Lung (tissue), 12 donors: ENCODE measurements around the gene RASSF1. TPM values are rescaled to one million over a fixed set of nuclear protein-coding genes. Genes with fewer than 3 reads are reported as not detected.

Experiments used
- ATAC-seq: fragments of 200-7000 bp; cut with Tn5 transposase; one replicate; pipeline ENCODE4 v1.9.1; 2020; ENCODE audit warnings: moderate number of reproducible peaks; ENCODE audit not compliant: insufficient read depth, low FRiP score
- DNase-seq, 3 donors: peaks; one replicate each; pipeline ENCODE4 v3.0.0-alpha.2; 2013 to 2017
- H3K27ac ChIP-seq, 2 donors: one replicate each; pipeline ENCODE4 v1.5.1; 2013; ENCODE audit warnings: mild to moderate bottlenecking in 2 of 2, moderate library complexity in 2 of 2, control low read depth in 1 of 2, inconsistent platforms in 1 of 2, low read depth in 1 of 2, low read length in 1 of 2
- H3K27me3 ChIP-seq, 3 donors: one replicate each; pipeline ENCODE4 v1.5.1; 2013; ENCODE audit warnings: low read length in 2 of 3; ENCODE audit not compliant: control insufficient read depth in 3 of 3, insufficient read depth in 3 of 3
- H3K36me3 ChIP-seq, 4 donors: one replicate each; pipeline ENCODE4 v1.5.1; 2013; ENCODE audit warnings: low read length in 4 of 4, mild to moderate bottlenecking in 1 of 4, moderate library complexity in 1 of 4; ENCODE audit not compliant: control insufficient read depth in 4 of 4, insufficient read depth in 4 of 4
- H3K4me1 ChIP-seq, 5 donors: one replicate each; pipeline ENCODE4 v1.5.1; 2013; ENCODE audit warnings: low read length in 5 of 5, mild to moderate bottlenecking in 2 of 5, moderate library complexity in 1 of 5; ENCODE audit not compliant: control insufficient read depth in 5 of 5, insufficient read depth in 5 of 5
- H3K4me3 ChIP-seq: one replicate; pipeline ENCODE4 v1.5.1; 2013; ENCODE audit warnings: mild to moderate bottlenecking, control low read depth, moderate library complexity
- H3K9ac ChIP-seq, 2 donors: one replicate each; pipeline ENCODE4 v1.5.1; 2013; ENCODE audit warnings: low read length in 2 of 2, control low read depth in 1 of 2; ENCODE audit not compliant: insufficient read depth in 1 of 2
- H3K9me3 ChIP-seq, 4 donors: one replicate each; pipeline ENCODE4 v1.5.1; 2013; ENCODE audit warnings: low read length in 3 of 4, mild to moderate bottlenecking in 1 of 4, moderate library complexity in 1 of 4; ENCODE audit not compliant: control insufficient read depth in 4 of 4, insufficient read depth in 3 of 4
- CTCF ChIP-seq: IDR thresholded peaks from 2 replicates; pipeline ENCODE4 v1.5.1; 2012; ENCODE audit warnings: mild to moderate bottlenecking; ENCODE audit errors: control extremely low read depth, extremely low read depth
- WGBS, 2 donors: extraction: QIAGEN DNeasy Blood & Tissue Kit; methylation state at CpG; one replicate each; pipeline ENCODE4 v1.1.7; 2013; 5-methylcytosine and 5-hydroxymethylcytosine counted together
- polyA plus RNA-seq, 2 donors: library from polyadenylated mRNA; stranded (reverse); fragments of 200-250 nt; gene quantifications; one replicate each; pipeline ENCODE4 v1.2.1, GENCODE V29; 2013
- total RNA-seq, 2 donors: library from RNA; depleted of rRNA in 1 of 2; stranded (reverse); fragments of >200 nt in 1 of 2; gene quantifications; one replicate each; pipeline ENCODE4 v1.2.1, GENCODE V29; 2014 to 2021
- donor health status: control.
- donor health status: control.
- donor health status: Bipolar disorder and iron deficiency.
- donor health status: healthy.
- donor health status: DM: yes; HTN: yes; CAD: no.

The RASSF1 gene
- total and polyA plus RNA-seq, 4 donors: 36.3 to 59.0 (median 42.0) TPM

DNA sequence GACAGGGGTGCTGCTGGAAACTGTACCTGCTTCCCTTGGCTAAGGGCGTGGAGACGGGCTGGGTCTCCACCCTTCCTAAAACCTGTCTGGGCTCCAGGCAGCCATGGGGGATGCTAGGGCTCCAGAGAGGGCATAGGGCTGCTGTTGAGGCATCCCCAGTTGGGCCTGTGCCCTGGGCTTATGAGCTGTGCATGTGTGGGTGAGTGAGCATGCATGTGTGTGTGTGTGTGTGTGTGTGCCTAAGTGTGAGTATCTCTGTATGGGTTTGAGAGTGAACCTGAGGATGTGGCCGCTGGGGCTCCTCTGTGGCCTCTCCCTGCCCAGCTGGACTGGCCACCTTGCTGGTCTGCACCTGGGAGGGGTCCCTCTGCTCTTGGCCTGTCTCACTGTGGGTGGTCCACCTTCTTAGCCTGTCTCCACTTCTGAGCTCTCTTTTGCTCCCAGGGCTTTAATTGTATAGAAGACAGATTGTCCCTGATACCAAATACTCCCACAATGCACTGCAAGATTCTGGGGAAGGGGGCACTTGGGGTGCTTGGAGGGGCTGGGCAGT is 30.6 kb upstream of the RASSF1 start:
- no peak overlapping the region for H3K27ac ChIP-seq
- no peaks in the 10 kb centered on the region for H3K9me3 ChIP-seq
- WGBS, 2 donors: 86 to 94% methylated on average over 3 of the region's 3 CpGs

GRCh38 chr3:50370594-50370993 is 30.0 kb upstream of the RASSF1 start:
- H3K27me3 ChIP-seq: no peaks in the 10 kb centered on the region
- DNase-seq: peak; percentile 58 to 78 (median 73)
- WGBS, 2 donors: 68 to 69% methylated on average over 14 of the region's 14 CpGs
- peaks cover 0 to 8% (median 0%) of the 10 kb centered on the region in 5 donors for H3K4me1 ChIP-seq
- no peak overlapping the region for H3K9ac ChIP-seq
- H3K4me3 ChIP-seq: no peak overlapping the region
- H3K27ac ChIP-seq: no peak overlapping the region
- H3K36me3 ChIP-seq: peaks cover 0 to 6% (median 0%) of the 10 kb centered on the region in 4 donors
- H3K9me3 ChIP-seq: no peaks in the 10 kb centered on the region
- no peak for ATAC-seq
- TF ChIP-seq CTCF: no peak

More for the DNA sequence above, 30.6 kb upstream of the RASSF1 start:
- DNase-seq (peak in 1 of 3 donors; percentile 49), ATAC-seq (no peak)
- H3K9ac ChIP-seq: no peak overlapping the region
- H3K36me3 ChIP-seq: peaks cover 0 to 6% (median 0%) of the 10 kb centered on the region in 4 donors
- H3K4me3 ChIP-seq: no peak overlapping the region
- H3K27me3 ChIP-seq: no peaks in the 10 kb centered on the region
- peaks cover 0 to 8% (median 0%) of the 10 kb centered on the region in 5 donors for H3K4me1 ChIP-seq
- TF ChIP-seq CTCF: no peak

- Histone ChIP-seq H3K9ac (no peak overlapping the region), H3K9me3 (no peaks in the 10 kb centered on the region), H3K27me3 (no peaks in the 10 kb centered on the region), H3K27ac (no peak overlapping the region), H3K4me1 (peaks cover 0 to 14% (median 0%) of the 10 kb centered on the region in 5 donors), H3K36me3 (peaks cover 0 to 6% (median 0%) of the 10 kb centered on the region in 4 donors), H3K4me3 (no peak overlapping the region)
- DNase-seq (no peak), ATAC-seq (no peak)
- WGBS, 2 donors: 76 to 85% methylated on average over 9 of the region's 9 CpGs
- no peak for TF ChIP-seq CTCF
Measured at GRCh38 chr3:50369012-50369670, 28.5 kb upstream of the RASSF1 start.
